ENCODE measurements around the gene SLCO3A1.

DNA sequence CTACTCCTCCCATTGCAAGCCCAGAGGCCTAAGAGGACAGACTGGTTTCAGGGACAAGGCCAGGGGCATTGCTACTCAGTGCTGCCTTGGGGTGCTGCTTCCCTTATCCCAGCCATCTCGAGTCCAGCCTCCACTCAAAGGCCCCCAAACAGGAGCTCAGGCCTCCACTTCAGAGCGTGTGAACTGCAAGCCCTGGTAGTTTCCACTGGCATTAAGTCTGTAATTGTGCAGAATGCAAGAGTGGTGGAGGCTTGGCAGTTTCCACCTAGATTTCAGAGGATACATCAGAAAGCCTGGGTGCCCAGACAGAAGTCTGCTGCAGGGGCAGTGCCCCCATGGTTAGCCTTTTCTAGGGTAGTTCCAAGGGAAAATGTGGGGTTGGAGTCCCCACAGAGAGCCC is 347.4 kb downstream of the SLCO3A1 start:
- TF ChIP-seq, protein P1, sequence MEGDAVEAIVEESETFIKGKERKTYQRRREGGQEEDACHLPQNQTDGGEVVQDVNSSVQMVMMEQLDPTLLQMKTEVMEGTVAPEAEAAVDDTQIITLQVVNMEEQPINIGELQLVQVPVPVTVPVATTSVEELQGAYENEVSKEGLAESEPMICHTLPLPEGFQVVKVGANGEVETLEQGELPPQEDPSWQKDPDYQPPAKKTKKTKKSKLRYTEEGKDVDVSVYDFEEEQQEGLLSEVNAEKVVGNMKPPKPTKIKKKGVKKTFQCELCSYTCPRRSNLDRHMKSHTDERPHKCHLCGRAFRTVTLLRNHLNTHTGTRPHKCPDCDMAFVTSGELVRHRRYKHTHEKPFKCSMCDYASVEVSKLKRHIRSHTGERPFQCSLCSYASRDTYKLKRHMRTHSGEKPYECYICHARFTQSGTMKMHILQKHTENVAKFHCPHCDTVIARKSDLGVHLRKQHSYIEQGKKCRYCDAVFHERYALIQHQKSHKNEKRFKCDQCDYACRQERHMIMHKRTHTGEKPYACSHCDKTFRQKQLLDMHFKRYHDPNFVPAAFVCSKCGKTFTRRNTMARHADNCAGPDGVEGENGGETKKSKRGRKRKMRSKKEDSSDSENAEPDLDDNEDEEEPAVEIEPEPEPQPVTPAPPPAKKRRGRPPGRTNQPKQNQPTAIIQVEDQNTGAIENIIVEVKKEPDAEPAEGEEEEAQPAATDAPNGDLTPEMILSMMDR (conservative IDR thresholded peaks at IDR 0.05; ENCODE audit: low read length): no peak
- TF ChIP-seq EZH2phosphoT487 (IDR thresholded peaks at IDR 0.05; ENCODE audit: borderline replicate concordance): no peak

Measured in Loucy (cell line).